ENCODE measurements around the gene CASP4. TPM values are rescaled to one million over a fixed set of nuclear protein-coding genes. Genes with fewer than 3 reads are reported as not detected.

CASP4 gene
- total RNA-seq, result 100 to 1,000 TPM in 1 of 2 experiments, 10 to 100 TPM in 1; 96.4 to 119 TPM

- Mint-ChIP-seq H3K36me3 (peaks cover 53% of the 10 kb centered on the region), H3K27ac (peak within 1 kb of the TSS; percentile 95), H3K4me3 (peak within 1 kb of the TSS; percentile 96), H3K27me3 (no peaks in the 10 kb centered on the region), H3K4me1 (peaks cover 27% of the 10 kb centered on the region), H3K9me3 (ENCODE audit: low read depth) (peaks cover 12% of the 10 kb centered on the region)
- DNase-seq (no peak), ATAC-seq (peak; percentile 88)
- CTCF ChIA-PET, result interaction anchor here (1.1 to 1.3 kb wide), 3 partner anchors 14 to 34 kb away, joined by 3 to 4 read pairs (median 4); no protein-coding TSS in a partner anchor
Observed at GRCh38 chr11:104968355-104968855, at the start of gene CASP4. Gene CASP4 (minus strand): TSS chr11:104968574. CDS start chr11:104968525, 49 bp downstream.

- ATAC-seq, result no peak
- H3K27me3 Mint-ChIP-seq, result no peaks in the 10 kb centered on the region
- no peak for DNase-seq
- H3K4me1 Mint-ChIP-seq, result no peaks in the 10 kb centered on the region
- no peaks in the 10 kb centered on the region for H3K36me3 Mint-ChIP-seq
- CTCF ChIA-PET, result no interaction called here
- no peak overlapping the region for H3K4me3 Mint-ChIP-seq
- H3K27ac Mint-ChIP-seq, result no peak overlapping the region
- no peaks in the 10 kb centered on the region for H3K9me3 Mint-ChIP-seq (ENCODE audit: low read depth)
Observed at GRCh38 chr11:105007463-105007862, 39.1 kb upstream of the CASP4 start.

GRCh38 chr11:105005451-105005845 is 37.1 kb upstream of the CASP4 start:
- Mint-ChIP-seq H3K9me3 (ENCODE audit: low read depth) (no peaks in the 10 kb centered on the region), H3K27me3 (no peaks in the 10 kb centered on the region), H3K36me3 (no peaks in the 10 kb centered on the region), H3K4me1 (peaks cover 5% of the 10 kb centered on the region), H3K4me3 (no peak overlapping the region), H3K27ac (no peak overlapping the region)
- CTCF ChIA-PET, result no interaction called here
- DNase-seq (no peak), ATAC-seq (no peak)

- H3K9me3 Mint-ChIP-seq (ENCODE audit: low read depth), result no peaks in the 10 kb centered on the region
- DNase-seq, result no peak
- H3K27me3 Mint-ChIP-seq, result no peaks in the 10 kb centered on the region
- CTCF ChIA-PET, result no interaction called here
- H3K4me1 Mint-ChIP-seq, result peaks cover 5% of the 10 kb centered on the region
- ATAC-seq, result no peak
- no peak overlapping the region for H3K27ac Mint-ChIP-seq
- H3K36me3 Mint-ChIP-seq, result no peaks in the 10 kb centered on the region
- no peak overlapping the region for H3K4me3 Mint-ChIP-seq
Observed at GRCh38 chr11:105004021-105004420, 35.6 kb upstream of the CASP4 start.

GRCh38 chr11:105003151-105003550 is 34.8 kb upstream of the CASP4 start:
- DNase-seq (no peak), ATAC-seq (no peak)
- no peak overlapping the region for H3K4me3 Mint-ChIP-seq
- H3K27ac Mint-ChIP-seq, result no peak overlapping the region
- H3K27me3 Mint-ChIP-seq, result no peaks in the 10 kb centered on the region
- H3K4me1 Mint-ChIP-seq, result peaks cover 5% of the 10 kb centered on the region
- H3K9me3 Mint-ChIP-seq (ENCODE audit: low read depth), result no peaks in the 10 kb centered on the region
- H3K36me3 Mint-ChIP-seq, result no peaks in the 10 kb centered on the region
- CTCF ChIA-PET, result no interaction called here

- ATAC-seq (peak; percentile 80), DNase-seq (peak; percentile 60)
- CTCF ChIA-PET, result interaction anchor here (1.5 kb wide), 1 partner anchor 33 kb away, joined by 6 read pairs; no protein-coding TSS in a partner anchor
- Mint-ChIP-seq H3K4me1 (peaks cover 5% of the 10 kb centered on the region), H3K36me3 (no peaks in the 10 kb centered on the region), H3K27me3 (no peaks in the 10 kb centered on the region), H3K27ac (no peak overlapping the region), H3K9me3 (ENCODE audit: low read depth) (no peaks in the 10 kb centered on the region), H3K4me3 (no peak overlapping the region)
Observed at GRCh38 chr11:105000797-105001196, 32.4 kb upstream of the CASP4 start.

GRCh38 chr11:105000167-105000566 is 31.8 kb upstream of the CASP4 start:
- Mint-ChIP-seq H3K36me3 (no peaks in the 10 kb centered on the region), H3K27ac (no peak overlapping the region), H3K9me3 (ENCODE audit: low read depth) (no peaks in the 10 kb centered on the region), H3K4me3 (no peak overlapping the region), H3K27me3 (no peaks in the 10 kb centered on the region), H3K4me1 (peaks cover 5% of the 10 kb centered on the region)
- CTCF ChIA-PET, result interaction anchor here (1.5 kb wide), 1 partner anchor 33 kb away, joined by 6 read pairs; no protein-coding TSS in a partner anchor
- ATAC-seq (no peak), DNase-seq (no peak)

- H3K27ac Mint-ChIP-seq, result no peak overlapping the region
- CTCF ChIA-PET, result no interaction called here
- H3K4me1 Mint-ChIP-seq, result peaks cover 7% of the 10 kb centered on the region
- DNase-seq, result no peak
- H3K4me3 Mint-ChIP-seq, result no peak overlapping the region
- no peaks in the 10 kb centered on the region for H3K36me3 Mint-ChIP-seq
- ATAC-seq, result no peak
- H3K27me3 Mint-ChIP-seq, result no peaks in the 10 kb centered on the region
- H3K9me3 Mint-ChIP-seq (ENCODE audit: low read depth), result peaks cover under 1% of the 10 kb centered on the region
Observed at GRCh38 chr11:104999721-105000120, 31.3 kb upstream of the CASP4 start.

GRCh38 chr11:104997288-104997687 is 28.9 kb upstream of the CASP4 start:
- H3K36me3 Mint-ChIP-seq, result no peaks in the 10 kb centered on the region
- no peaks in the 10 kb centered on the region for H3K27me3 Mint-ChIP-seq

GRCh38 chr11:104995001-104995408 is 26.6 kb upstream of the CASP4 start:
- CTCF ChIA-PET, result no interaction called here
- no peak for DNase-seq
- peaks cover 4% of the 10 kb centered on the region for H3K9me3 Mint-ChIP-seq (ENCODE audit: low read depth)
- no peak overlapping the region for H3K27ac Mint-ChIP-seq
- peaks cover 2% of the 10 kb centered on the region for H3K27me3 Mint-ChIP-seq
- no peak overlapping the region for H3K4me3 Mint-ChIP-seq
- no peak for ATAC-seq
- no peaks in the 10 kb centered on the region for H3K36me3 Mint-ChIP-seq
- peaks cover 2% of the 10 kb centered on the region for H3K4me1 Mint-ChIP-seq

More at GRCh38 chr11:104997288-104997687, 28.9 kb upstream of the CASP4 start:
- H3K4me3 Mint-ChIP-seq, result no peak overlapping the region
- ATAC-seq, result no peak
- peaks cover 7% of the 10 kb centered on the region for H3K4me1 Mint-ChIP-seq
- no peak overlapping the region for H3K27ac Mint-ChIP-seq
- DNase-seq, result no peak
- H3K9me3 Mint-ChIP-seq (ENCODE audit: low read depth), result peaks cover 4% of the 10 kb centered on the region
- CTCF ChIA-PET, result interaction anchor here (1.3 kb wide), 1 partner anchor 27 kb away, joined by 3 read pairs; no protein-coding TSS in a partner anchor

GRCh38 chr11:104992781-104993180 is 24.4 kb upstream of the CASP4 start:
- ATAC-seq, result no peak
- Mint-ChIP-seq H3K27ac (no peak overlapping the region), H3K27me3 (peaks cover 4% of the 10 kb centered on the region), H3K4me1 (peaks cover 2% of the 10 kb centered on the region), H3K9me3 (ENCODE audit: low read depth) (peaks cover 6% of the 10 kb centered on the region), H3K4me3 (no peak overlapping the region), H3K36me3 (peaks cover 5% of the 10 kb centered on the region)
- DNase-seq, result no peak
- CTCF ChIA-PET, result no interaction called here

GRCh38 chr11:104991994-104992393 is 23.6 kb upstream of the CASP4 start:
- no peak for DNase-seq
- Mint-ChIP-seq H3K4me3 (no peak overlapping the region), H3K36me3 (peaks cover 5% of the 10 kb centered on the region), H3K9me3 (ENCODE audit: low read depth) (peaks cover 6% of the 10 kb centered on the region), H3K27ac (no peak overlapping the region), H3K4me1 (peaks cover 2% of the 10 kb centered on the region), H3K27me3 (peaks cover 4% of the 10 kb centered on the region)
- CTCF ChIA-PET, result no interaction called here
- ATAC-seq, result no peak

GRCh38 chr11:104984808-104985207 is 16.4 kb upstream of the CASP4 start:
- CTCF ChIA-PET, result no interaction called here
- no peak overlapping the region for H3K27ac Mint-ChIP-seq

GRCh38 chr11:104979839-104980238 is 11.5 kb upstream of the CASP4 start:
- ATAC-seq (no peak), DNase-seq (no peak)
- H3K4me1 Mint-ChIP-seq, result peaks cover 4% of the 10 kb centered on the region
- H3K27ac Mint-ChIP-seq, result no peak overlapping the region
- H3K9me3 Mint-ChIP-seq (ENCODE audit: low read depth), result peaks cover 6% of the 10 kb centered on the region
- CTCF ChIA-PET, result no interaction called here
- H3K36me3 Mint-ChIP-seq, result peaks cover 6% of the 10 kb centered on the region
- no peaks in the 10 kb centered on the region for H3K27me3 Mint-ChIP-seq
- H3K4me3 Mint-ChIP-seq, result no peak overlapping the region

More at GRCh38 chr11:104984808-104985207, 16.4 kb upstream of the CASP4 start:
- no peak for DNase-seq
- Mint-ChIP-seq H3K36me3 (peaks cover 5% of the 10 kb centered on the region), H3K4me1 (no peaks in the 10 kb centered on the region), H3K27me3 (peaks cover under 1% of the 10 kb centered on the region), H3K9me3 (ENCODE audit: low read depth) (peaks cover 2% of the 10 kb centered on the region), H3K4me3 (no peak overlapping the region)
- no peak for ATAC-seq
